GM20000 (cell line): ENCODE measurements around the gene LFNG.

ENCODE experiments used
- DNase-seq: peaks from one replicate; pipeline ENCODE4 v3.0.0; 2012; ENCODE audit warnings: low spot score
- TF ChIP-seq, protein P1 (sequence below): IDR thresholded peaks from 2 replicates; pipeline ENCODE4 v1.5.1; 2012; ENCODE audit warnings: mild to moderate bottlenecking, control low read depth; ENCODE audit errors: extremely low read depth, missing control alignments

The LFNG gene

DNA sequence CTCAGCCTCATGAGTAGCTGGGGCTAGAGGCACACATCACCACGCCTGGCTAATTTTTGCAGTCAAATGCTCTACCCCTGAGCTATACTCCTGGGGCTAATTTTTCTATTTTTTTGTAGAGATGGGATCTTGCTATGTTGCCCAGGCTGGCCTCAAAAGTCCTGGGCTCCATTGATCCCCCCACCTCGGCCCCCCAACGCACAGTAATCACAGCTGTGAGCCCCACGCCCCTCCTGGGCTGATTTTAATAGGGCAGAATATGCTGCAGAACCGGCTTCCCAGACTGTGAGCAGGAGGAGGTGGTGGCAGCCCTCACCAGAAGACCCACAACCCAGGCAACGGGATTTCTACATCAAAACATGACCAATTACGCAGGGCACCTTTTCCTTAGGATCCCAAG is 20.6 kb downstream of the LFNG start:
- no peak for DNase-seq
- TF ChIP-seq, protein P1, sequence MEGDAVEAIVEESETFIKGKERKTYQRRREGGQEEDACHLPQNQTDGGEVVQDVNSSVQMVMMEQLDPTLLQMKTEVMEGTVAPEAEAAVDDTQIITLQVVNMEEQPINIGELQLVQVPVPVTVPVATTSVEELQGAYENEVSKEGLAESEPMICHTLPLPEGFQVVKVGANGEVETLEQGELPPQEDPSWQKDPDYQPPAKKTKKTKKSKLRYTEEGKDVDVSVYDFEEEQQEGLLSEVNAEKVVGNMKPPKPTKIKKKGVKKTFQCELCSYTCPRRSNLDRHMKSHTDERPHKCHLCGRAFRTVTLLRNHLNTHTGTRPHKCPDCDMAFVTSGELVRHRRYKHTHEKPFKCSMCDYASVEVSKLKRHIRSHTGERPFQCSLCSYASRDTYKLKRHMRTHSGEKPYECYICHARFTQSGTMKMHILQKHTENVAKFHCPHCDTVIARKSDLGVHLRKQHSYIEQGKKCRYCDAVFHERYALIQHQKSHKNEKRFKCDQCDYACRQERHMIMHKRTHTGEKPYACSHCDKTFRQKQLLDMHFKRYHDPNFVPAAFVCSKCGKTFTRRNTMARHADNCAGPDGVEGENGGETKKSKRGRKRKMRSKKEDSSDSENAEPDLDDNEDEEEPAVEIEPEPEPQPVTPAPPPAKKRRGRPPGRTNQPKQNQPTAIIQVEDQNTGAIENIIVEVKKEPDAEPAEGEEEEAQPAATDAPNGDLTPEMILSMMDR = no peak

DNA sequence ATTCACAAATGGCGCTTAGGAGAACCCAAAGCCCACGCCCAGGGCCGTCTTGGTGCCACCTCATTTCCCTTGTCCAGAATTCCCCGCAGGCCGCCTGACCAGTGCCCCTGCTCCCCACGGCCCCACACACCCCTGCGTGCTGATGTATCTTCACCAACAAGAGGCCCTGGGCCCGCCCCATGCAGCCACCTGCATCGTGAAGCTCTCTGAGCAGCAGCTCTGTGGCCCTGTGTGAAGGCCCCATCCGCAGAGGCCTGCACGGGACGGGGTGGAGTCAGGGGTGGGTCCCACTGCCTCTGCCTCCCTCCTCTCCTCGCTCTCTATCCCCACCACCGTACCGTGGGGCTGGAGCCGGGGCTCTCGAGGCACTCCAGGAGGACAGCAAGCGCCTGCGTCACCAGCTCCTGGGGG is 21.1 kb downstream of the LFNG start:
- DNase-seq = no peak
- TF ChIP-seq, protein P1 = no peak

DNA sequence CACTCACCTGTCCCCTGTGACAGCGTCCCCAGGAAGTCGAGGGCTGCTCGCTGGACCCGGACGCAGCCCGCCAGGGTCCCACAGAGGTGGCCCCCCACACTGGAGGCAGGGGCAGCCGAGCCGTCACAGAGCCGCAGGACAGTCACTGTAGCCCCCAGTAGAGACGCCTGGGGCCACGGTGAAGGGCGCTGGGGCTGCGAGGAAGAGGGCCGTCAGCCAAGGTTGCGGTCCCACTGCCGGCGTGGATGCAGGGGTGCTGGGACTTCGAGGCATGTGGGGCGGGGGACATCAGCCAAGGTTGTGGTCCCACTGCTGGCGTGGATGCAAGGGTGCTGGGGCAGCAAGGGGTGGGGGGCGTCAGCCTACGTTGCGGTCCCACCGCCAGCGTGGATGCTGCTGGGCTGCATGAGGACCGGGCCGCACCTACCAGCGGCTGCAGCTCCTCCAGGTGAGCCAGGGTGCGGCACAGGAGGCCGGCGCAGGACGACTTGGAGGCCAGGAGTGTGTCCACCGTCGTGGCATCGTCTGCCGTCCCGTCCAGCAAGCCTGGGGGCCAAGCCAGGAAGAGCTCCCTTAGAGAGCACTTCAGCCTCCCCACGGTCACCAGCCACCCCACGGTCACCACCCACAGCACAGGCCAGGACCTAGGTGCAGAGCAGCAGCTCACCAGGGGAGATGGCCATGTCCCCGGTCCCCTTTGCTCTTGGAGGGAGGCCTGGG is 21.9 kb downstream of the LFNG start:
- no peak for DNase-seq
- TF ChIP-seq, protein P1 = no peak

DNA sequence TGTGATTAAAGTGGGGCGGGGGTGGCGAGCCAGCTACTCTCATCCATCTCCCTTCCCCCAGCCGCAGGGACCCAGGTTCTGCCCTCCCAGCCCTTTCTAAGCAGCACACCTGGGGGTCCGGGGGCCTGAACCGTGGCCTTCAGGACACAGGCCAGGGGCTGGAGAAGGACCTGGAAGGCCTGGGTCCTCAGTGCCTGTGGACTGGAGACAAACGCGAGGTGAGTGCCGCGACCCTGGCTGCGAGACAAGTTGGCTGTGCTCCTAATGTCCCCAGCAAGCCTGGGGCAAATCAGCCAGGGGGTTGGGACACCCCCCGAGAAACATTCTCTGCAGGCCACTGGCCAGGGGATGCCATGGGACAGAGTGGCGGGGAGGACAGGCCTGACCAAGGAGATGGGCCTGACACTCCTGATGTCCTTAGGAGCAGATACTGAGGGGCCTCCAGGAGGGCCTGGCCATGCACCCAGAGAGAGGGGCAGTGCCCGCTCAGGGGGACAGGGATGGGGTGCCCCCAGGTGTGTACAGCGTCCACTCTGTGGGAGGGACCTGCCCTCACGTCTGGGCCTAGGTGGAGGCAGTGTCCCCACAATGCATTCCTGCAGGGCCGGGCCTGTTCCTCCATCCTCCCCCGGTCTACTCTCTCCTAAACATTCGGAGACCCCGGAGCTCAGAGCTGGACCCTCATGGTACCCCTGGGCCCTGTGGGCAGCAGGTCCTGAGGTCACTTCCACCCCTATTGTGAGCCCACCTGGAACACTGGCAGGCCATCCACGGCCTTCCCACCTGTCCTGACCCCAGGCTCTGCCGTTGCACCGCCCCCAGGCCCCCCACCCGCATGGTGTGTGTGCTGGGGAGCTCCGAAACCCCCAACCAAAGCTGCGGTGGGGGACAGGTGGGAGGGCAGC is 22.7 kb downstream of the LFNG start:
- TF ChIP-seq, protein P1 = no peak
- DNase-seq = no peak

DNA sequence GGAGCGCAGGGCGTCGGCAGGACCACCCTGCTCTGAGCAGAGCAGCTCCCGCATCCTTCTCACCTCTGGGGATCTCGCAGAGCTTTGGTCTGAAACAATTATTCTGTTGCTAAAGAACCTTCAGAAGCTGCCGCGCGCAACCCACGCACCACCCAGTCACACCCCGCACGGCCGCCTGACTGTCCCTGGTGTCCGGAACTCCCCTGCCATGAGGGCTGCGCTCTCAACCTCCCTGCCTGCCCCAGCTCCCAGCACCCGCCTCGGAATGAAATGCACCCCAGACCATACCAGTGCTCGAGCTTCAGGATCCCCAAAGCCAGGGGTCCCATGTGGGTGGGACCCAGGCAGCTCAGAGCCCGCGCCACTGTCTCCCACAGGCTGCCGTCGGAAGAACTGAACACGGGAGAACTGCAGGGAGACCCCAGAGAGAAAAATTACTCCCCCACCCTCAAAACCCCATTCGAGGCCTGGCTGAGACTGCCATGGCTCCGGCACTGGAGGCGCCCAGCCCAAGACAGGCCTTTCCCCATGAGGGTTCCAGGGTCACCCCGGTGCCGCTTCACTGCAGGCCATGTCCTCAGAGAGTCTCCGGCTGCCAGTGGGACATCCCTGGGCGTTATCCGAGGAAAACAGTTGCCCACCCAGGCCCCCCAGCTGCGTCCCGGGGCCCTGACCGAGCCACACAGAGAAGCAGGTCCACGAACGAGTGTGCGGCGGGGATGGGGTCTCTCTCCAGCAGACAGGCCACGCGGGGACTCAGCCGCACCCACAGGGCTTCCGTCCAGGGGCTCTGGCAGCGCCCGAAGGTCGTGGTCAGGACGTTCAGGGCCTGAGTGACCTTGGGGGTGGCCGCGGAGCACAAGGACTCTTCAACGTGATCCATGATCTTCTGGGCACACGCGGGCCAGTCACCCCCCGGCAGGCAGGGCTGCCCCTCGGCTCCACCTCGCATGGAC is 23.6 kb downstream of the LFNG start:
- DNase-seq = no peak
- TF ChIP-seq, protein P1 = no peak

DNA sequence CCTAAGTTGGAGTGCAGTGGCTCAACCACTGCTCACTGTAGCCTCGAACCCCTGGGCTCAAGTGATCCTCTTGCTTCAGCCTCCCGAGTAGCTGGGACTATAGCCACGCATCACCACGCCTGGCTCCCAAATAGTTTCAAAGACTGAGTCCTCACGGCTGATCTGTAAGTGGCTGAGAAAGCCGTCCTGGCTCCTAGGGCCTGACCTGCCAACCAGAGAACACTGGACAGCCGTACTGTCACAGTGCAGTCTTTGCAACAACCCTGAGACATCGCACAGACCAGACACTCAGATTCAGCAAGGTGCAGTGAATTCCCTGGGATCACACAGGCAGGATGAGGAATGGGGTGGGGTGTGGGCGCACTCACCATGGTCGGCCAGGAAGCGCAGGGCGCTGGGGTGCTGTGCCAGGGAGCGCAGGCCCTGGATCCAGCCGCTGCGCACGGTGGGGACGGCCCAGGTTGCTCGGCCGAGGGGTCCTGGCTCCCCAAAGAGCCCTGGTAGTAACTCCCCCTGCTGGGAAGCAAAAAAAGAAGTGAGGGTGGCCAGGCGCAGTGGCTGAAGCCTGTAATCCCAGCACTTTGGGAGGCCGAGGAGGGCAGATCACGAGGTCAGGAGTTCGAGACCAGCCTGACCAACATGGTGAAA is 25.1 kb downstream of the LFNG start:
- TF ChIP-seq, protein P1 = no peak
- no peak for DNase-seq
